ENCODE results near the gene TTC28.

TTC28 gene

DNA sequence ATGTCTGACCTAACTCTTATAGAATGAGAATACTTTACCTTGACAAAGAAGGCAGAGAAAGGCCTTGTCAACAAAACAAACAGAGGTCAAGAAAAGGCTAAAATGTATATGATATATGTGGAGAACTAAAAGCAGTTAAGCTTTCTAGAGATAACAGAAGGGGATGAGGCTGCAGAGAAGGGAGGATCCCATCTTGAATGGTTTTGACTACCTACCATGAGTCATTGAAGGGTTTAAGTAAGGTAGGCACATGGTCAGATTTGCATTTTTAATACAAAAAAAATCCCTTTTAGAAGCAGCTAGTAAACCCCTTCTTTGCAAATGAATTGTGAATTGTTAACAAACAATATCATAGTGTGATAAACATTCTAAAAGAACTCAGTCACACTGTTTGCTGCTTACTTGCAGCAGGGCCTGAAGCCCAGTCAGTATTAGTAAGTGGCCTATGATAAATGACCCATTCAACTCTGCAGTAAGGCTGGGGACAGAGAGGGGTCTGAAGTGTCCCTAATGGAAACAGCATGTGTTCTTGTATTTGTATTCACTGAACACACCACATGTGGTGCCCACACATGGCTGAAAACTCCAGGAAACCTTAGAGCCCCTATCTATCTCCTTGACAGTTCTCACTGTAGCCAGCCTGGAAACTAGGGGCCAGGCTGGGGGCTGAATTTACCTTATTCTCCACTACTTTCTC is 431.8 kb downstream of the TTC28 start:
- H3K4me1 ChIP-seq (ENCODE audit: insufficient read depth, low read length) = no peaks in the 10 kb centered on the region
- no peaks in the 10 kb centered on the region for H3K27me3 ChIP-seq (ENCODE audit: control insufficient read depth in 1 of 2, insufficient read depth in 2 of 2, low read length in 2 of 2)
- no peaks in the 10 kb centered on the region for H3K9me3 ChIP-seq (ENCODE audit: low read length)
- no peak overlapping the region for H3K27ac ChIP-seq (ENCODE audit: low read depth, low read length)
- no peak overlapping the region for H3K9ac ChIP-seq (ENCODE audit: low read length)
- no peak overlapping the region for H3K4me3 ChIP-seq (ENCODE audit: low read depth in 1 of 2, low read length in 2 of 2)
- no peaks in the 10 kb centered on the region for H3K36me3 ChIP-seq (ENCODE audit: insufficient read depth, low read length)

DNA sequence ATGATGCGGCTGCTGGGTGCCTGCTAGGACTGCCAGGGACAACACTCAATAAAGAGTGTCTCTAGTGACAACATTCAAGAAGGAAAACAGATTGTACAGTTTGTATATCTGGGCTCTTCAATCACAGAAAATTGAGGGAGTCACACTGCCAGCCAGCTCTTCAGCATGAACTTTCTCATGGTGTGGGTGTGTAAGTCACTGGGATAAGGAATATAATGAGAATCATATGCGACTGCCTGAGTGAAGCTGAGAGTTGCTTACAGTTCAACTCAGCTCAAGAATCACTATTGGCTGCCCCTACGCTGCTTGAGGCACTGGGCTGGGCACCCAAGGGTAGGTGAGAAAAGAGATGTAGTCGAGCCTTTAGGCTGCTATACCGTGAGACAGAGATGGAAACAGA is 432.5 kb downstream of the TTC28 start:
- Histone ChIP-seq H3K27ac (ENCODE audit: low read depth, low read length) (no peak overlapping the region), H3K27me3 (ENCODE audit: control insufficient read depth in 1 of 2, insufficient read depth in 2 of 2, low read length in 2 of 2) (no peaks in the 10 kb centered on the region), H3K9ac (ENCODE audit: low read length) (no peak overlapping the region), H3K9me3 (ENCODE audit: low read length) (no peaks in the 10 kb centered on the region), H3K36me3 (ENCODE audit: insufficient read depth, low read length) (no peaks in the 10 kb centered on the region), H3K4me3 (ENCODE audit: low read depth in 1 of 2, low read length in 2 of 2) (no peak overlapping the region), H3K4me1 (ENCODE audit: insufficient read depth, low read length) (no peaks in the 10 kb centered on the region)

DNA sequence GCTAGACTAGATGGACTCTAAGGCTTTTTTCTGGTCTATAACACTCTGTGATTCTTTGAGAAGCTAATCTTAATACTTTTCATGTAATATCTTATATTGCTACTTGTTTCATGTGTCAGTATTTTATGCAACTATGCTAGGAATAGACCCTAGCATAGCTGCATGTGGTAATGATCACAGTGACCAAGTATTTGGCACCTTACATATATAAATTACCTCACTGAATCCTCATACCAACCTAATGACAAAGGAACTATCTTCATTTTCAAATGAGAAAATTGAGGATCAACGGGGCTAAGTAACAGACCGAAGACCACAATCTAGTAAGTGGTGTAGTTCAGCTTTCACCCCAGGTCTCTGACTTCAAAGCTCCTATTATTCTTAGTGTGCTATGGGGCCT is 433.2 kb downstream of the TTC28 start:
- H3K9ac ChIP-seq (ENCODE audit: low read length) = no peak overlapping the region
- no peaks in the 10 kb centered on the region for H3K4me1 ChIP-seq (ENCODE audit: insufficient read depth, low read length)
- no peaks in the 10 kb centered on the region for H3K36me3 ChIP-seq (ENCODE audit: insufficient read depth, low read length)
- no peaks in the 10 kb centered on the region for H3K27me3 ChIP-seq (ENCODE audit: control insufficient read depth in 1 of 2, insufficient read depth in 2 of 2, low read length in 2 of 2)
- no peak overlapping the region for H3K27ac ChIP-seq (ENCODE audit: low read depth, low read length)
- H3K9me3 ChIP-seq (ENCODE audit: low read length) = no peaks in the 10 kb centered on the region
- no peak overlapping the region for H3K4me3 ChIP-seq (ENCODE audit: low read depth in 1 of 2, low read length in 2 of 2)

DNA sequence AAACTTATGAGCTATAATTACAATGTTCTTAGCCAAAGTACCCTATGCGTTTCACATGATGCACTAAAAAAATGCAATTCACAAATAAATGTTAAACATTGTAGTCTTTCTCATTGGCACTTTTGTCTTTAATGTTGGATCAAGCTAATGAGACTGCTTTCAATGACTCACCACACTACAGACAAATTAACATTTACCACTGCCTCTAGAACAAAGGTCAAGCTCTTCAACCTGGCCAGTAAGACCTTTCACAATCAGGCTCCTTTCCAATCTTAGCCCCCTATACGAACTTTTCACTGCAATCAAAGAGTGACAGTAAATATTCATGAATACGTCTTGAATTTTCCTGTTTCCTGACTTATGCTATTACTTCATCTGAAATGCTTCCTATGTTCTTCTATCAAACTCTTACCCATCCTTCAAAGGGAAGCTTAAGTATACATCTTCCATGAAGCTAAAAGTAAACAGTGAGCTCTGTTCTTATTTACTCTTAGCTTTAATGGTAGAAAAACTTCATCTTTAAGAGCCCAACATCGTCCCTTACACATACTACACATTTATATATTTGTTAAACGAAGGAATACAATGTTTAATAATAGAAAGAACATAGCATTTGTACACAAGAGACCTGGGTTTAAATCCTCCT is 433.9 kb downstream of the TTC28 start:
- H3K9ac ChIP-seq (ENCODE audit: low read length) = no peak overlapping the region
- no peak overlapping the region for H3K4me3 ChIP-seq (ENCODE audit: low read depth in 1 of 2, low read length in 2 of 2)
- no peaks in the 10 kb centered on the region for H3K27me3 ChIP-seq (ENCODE audit: control insufficient read depth in 1 of 2, insufficient read depth in 2 of 2, low read length in 2 of 2)
- H3K9me3 ChIP-seq (ENCODE audit: low read length) = no peaks in the 10 kb centered on the region
- no peak overlapping the region for H3K27ac ChIP-seq (ENCODE audit: low read depth, low read length)
- H3K4me1 ChIP-seq (ENCODE audit: insufficient read depth, low read length) = no peaks in the 10 kb centered on the region
- H3K36me3 ChIP-seq (ENCODE audit: insufficient read depth, low read length) = no peaks in the 10 kb centered on the region

DNA sequence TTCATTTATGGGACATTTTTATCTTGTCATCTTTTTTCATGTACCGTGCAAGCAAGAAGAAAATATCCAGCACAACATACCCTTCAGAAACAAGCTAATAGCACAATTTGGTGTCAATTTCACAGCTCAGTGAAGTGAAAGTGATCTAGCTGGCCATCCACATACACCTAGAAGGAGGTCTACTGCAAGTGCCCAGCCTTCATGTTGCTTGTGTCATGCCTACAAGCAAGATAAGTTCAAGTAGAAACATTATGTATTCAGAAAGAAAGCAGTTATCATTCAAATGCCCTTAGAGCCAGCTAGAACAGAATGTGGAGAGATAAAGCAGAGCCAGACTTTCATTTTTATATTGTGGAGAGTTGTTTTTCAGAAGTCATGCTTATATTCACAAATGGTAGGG is 434.9 kb downstream of the TTC28 start:
- H3K4me3 ChIP-seq (ENCODE audit: low read depth in 1 of 2, low read length in 2 of 2) = no peak overlapping the region
- no peaks in the 10 kb centered on the region for H3K4me1 ChIP-seq (ENCODE audit: insufficient read depth, low read length)
- H3K27me3 ChIP-seq (ENCODE audit: control insufficient read depth in 1 of 2, insufficient read depth in 2 of 2, low read length in 2 of 2) = no peaks in the 10 kb centered on the region
- no peak overlapping the region for H3K27ac ChIP-seq (ENCODE audit: low read depth, low read length)
- no peaks in the 10 kb centered on the region for H3K9me3 ChIP-seq (ENCODE audit: low read length)
- H3K9ac ChIP-seq (ENCODE audit: low read length) = no peak overlapping the region
- H3K36me3 ChIP-seq (ENCODE audit: insufficient read depth, low read length) = no peaks in the 10 kb centered on the region

DNA sequence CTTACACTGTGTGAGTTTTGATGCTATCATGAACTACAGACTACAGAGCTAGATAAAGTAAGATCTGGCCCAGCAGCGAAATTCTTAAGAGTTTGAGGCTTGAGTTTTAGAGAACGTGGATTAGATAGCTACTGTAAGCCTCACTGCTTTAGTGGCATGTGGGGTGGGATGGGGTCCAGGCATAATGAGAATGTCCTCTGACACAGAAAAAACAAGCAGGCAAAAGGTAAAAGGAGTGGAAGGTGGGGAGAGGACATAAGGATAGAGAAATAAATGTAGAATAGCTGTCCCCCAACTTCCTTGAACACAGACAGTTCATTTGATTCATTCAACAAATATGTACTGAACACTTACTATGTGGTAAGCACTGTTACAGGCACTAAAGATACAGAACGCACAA is 436.1 kb downstream of the TTC28 start:
- Histone ChIP-seq H3K9me3 (ENCODE audit: low read length) (no peaks in the 10 kb centered on the region), H3K36me3 (ENCODE audit: insufficient read depth, low read length) (no peaks in the 10 kb centered on the region), H3K4me1 (ENCODE audit: insufficient read depth, low read length) (no peaks in the 10 kb centered on the region), H3K27me3 (ENCODE audit: control insufficient read depth in 1 of 2, insufficient read depth in 2 of 2, low read length in 2 of 2) (no peaks in the 10 kb centered on the region), H3K9ac (ENCODE audit: low read length) (no peak overlapping the region), H3K27ac (ENCODE audit: low read depth, low read length) (no peak overlapping the region), H3K4me3 (ENCODE audit: low read depth in 1 of 2, low read length in 2 of 2) (no peak overlapping the region)

DNA sequence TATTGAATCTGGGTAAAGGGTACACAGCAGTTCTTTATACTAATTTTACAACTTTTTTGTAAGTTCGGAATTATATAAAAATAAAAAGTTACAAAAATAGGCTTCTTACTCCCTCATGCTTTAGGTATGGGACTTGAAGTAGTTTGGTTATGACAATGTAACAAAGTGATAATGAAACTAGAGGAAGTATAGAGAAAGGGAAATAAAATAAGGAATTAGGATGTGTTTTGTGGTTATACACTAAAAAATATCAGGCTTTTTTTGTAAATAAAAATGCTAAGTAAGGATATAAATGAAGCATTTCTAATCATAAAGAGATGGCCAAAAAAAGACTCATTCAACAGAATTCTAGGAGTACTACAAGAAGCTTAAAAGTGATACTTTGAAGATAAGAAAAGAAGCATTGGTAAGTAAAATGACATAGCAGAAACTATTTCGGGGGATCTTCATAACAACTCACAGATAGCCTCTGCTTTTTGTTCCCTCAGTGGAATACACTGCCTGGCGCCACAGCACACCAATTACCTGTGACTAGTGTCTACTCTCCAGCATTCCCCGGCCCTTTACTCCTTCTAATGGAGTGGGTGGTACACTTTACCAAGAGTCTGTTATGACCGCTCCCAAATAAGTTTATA is 437.9 kb downstream of the TTC28 start:
- Histone ChIP-seq H3K4me1 (ENCODE audit: insufficient read depth, low read length) (no peaks in the 10 kb centered on the region), H3K9ac (ENCODE audit: low read length) (no peak overlapping the region), H3K27ac (ENCODE audit: low read depth, low read length) (no peak overlapping the region), H3K9me3 (ENCODE audit: low read length) (no peaks in the 10 kb centered on the region), H3K27me3 (ENCODE audit: control insufficient read depth in 1 of 2, insufficient read depth in 2 of 2, low read length in 2 of 2) (no peaks in the 10 kb centered on the region), H3K36me3 (ENCODE audit: insufficient read depth, low read length) (no peaks in the 10 kb centered on the region), H3K4me3 (ENCODE audit: low read depth in 1 of 2, low read length in 2 of 2) (no peak overlapping the region)

DNA sequence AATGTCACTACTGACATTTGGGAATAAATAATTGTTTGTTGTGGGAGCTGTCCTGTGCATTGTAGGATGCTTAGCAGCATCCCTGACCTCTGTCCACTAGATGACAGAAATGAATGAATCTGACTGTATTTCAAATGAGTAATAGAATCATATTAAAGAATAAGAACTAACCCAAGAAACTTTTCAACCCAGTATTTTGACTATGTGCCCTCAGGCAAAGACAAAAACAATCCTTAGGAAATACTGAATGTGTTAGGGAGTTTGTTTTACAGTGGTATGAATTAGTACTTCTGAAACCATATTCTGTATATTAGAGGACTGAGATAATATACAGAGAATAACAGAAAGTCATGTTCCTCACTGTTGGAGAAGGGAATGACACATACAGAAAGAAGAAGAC is 439.7 kb downstream of the TTC28 start:
- no peaks in the 10 kb centered on the region for H3K36me3 ChIP-seq (ENCODE audit: insufficient read depth, low read length)
- no peaks in the 10 kb centered on the region for H3K27me3 ChIP-seq (ENCODE audit: control insufficient read depth in 1 of 2, insufficient read depth in 2 of 2, low read length in 2 of 2)
- H3K4me3 ChIP-seq (ENCODE audit: low read depth in 1 of 2, low read length in 2 of 2) = no peak overlapping the region
- no peak overlapping the region for H3K9ac ChIP-seq (ENCODE audit: low read length)
- H3K4me1 ChIP-seq (ENCODE audit: insufficient read depth, low read length) = no peaks in the 10 kb centered on the region
- no peak overlapping the region for H3K27ac ChIP-seq (ENCODE audit: low read depth, low read length)
- H3K9me3 ChIP-seq (ENCODE audit: low read length) = no peaks in the 10 kb centered on the region

DNA sequence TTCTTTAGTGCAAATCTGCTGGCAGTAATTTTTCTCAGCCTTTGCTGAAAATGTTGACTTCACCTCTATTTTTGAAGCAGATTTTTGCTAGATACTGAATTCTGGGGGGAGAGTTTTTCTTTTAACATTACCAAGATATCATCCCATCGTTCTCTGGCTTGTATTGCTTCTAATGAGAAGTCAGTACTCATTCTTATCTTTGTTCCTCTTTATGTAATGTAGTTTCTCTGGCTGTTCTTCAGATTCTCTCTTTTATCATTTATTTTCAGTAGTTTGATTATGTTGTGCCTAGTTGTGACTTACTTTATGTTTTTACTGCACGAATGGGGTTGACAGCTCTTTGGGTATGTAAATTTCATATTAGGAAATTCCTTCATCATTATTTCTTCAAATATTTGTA is 441.9 kb downstream of the TTC28 start:
- no peak overlapping the region for H3K27ac ChIP-seq (ENCODE audit: low read depth, low read length)
- H3K4me3 ChIP-seq (ENCODE audit: low read depth in 1 of 2, low read length in 2 of 2) = no peak overlapping the region
- no peaks in the 10 kb centered on the region for H3K4me1 ChIP-seq (ENCODE audit: insufficient read depth, low read length)

DNA sequence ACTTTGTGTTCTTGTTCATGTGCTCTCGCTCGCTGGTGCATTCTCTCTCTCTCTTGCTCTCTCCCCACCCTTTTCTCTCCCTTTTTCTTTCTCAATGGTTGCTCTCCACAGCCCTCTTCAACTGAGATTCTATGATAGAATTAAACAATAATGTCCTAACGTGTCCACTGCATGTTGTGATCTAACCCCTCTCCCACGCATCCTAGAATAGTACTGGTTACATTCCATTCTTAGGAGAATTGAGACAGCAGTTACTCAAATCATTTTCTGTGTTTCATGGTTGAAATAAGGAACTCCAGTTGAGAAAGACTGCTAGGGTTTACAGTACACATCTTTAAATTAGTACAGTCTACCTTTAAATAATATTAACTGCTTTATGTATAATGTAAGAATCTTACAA is 442.5 kb downstream of the TTC28 start:
- no peaks in the 10 kb centered on the region for H3K27me3 ChIP-seq (ENCODE audit: control insufficient read depth in 1 of 2, insufficient read depth in 2 of 2, low read length in 2 of 2)
- H3K36me3 ChIP-seq (ENCODE audit: insufficient read depth, low read length) = no peaks in the 10 kb centered on the region
- H3K9ac ChIP-seq (ENCODE audit: low read length) = no peak overlapping the region
- no peak overlapping the region for H3K4me3 ChIP-seq (ENCODE audit: low read depth in 1 of 2, low read length in 2 of 2)
- no peak overlapping the region for H3K27ac ChIP-seq (ENCODE audit: low read depth, low read length)
- no peaks in the 10 kb centered on the region for H3K4me1 ChIP-seq (ENCODE audit: insufficient read depth, low read length)
- H3K9me3 ChIP-seq (ENCODE audit: low read length) = no peaks in the 10 kb centered on the region

More for the DNA sequence above, 441.9 kb downstream of the TTC28 start:
- Histone ChIP-seq H3K27me3 (ENCODE audit: control insufficient read depth in 1 of 2, insufficient read depth in 2 of 2, low read length in 2 of 2) (no peaks in the 10 kb centered on the region), H3K9me3 (ENCODE audit: low read length) (no peaks in the 10 kb centered on the region), H3K36me3 (ENCODE audit: insufficient read depth, low read length) (no peaks in the 10 kb centered on the region), H3K9ac (ENCODE audit: low read length) (no peak overlapping the region)

DNA sequence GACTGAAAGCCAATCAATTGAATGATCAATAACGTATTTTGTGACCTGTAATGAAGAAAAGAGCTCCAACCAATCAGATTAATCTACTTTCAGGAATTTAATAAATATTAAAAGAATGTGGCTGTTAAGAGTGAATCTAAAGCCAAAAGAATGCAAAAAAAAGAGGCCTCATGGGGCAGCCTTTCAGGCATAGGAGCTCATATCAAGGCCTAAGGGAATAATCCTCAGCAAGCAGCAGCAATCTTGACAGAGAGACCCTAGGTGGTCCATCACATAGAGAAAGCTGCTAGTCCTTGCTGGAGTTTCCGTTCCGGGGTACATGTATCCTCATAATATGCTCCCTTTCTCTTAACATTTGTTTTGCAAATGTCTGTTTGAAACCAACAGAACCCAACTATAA is 447.4 kb downstream of the TTC28 start:
- Histone ChIP-seq H3K36me3 (ENCODE audit: insufficient read depth, low read length) (no peaks in the 10 kb centered on the region), H3K9me3 (ENCODE audit: low read length) (no peaks in the 10 kb centered on the region), H3K27ac (ENCODE audit: low read depth, low read length) (no peak overlapping the region), H3K27me3 (ENCODE audit: control insufficient read depth in 1 of 2, insufficient read depth in 2 of 2, low read length in 2 of 2) (no peaks in the 10 kb centered on the region), H3K9ac (ENCODE audit: low read length) (no peak overlapping the region), H3K4me3 (ENCODE audit: low read depth in 1 of 2, low read length in 2 of 2) (no peak overlapping the region), H3K4me1 (ENCODE audit: insufficient read depth, low read length) (peaks cover 16% of the 10 kb centered on the region)

DNA sequence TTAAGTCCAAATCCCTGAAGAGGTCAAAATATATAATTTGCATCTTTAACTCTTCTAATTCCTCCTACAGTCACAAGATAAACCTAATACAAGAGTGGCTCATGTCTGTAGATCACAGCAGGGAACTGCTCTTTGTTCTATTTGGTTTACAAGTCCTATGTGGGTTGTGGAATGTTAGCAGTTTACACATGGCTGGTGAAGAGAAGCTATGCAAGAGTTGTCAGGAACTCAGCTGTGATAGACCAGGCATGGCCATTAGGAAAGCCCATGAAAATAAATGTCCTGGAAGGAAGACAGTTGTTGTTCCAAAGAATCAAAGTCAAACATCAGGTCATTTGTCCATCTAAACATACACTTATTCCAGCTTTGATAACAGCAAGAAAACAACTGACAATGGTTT is 448.2 kb downstream of the TTC28 start:
- Histone ChIP-seq H3K36me3 (ENCODE audit: insufficient read depth, low read length) (no peaks in the 10 kb centered on the region), H3K9me3 (ENCODE audit: low read length) (no peaks in the 10 kb centered on the region), H3K9ac (ENCODE audit: low read length) (no peak overlapping the region), H3K27me3 (ENCODE audit: control insufficient read depth in 1 of 2, insufficient read depth in 2 of 2, low read length in 2 of 2) (no peaks in the 10 kb centered on the region), H3K27ac (ENCODE audit: low read depth, low read length) (no peak overlapping the region), H3K4me3 (ENCODE audit: low read depth in 1 of 2, low read length in 2 of 2) (no peak overlapping the region), H3K4me1 (ENCODE audit: insufficient read depth, low read length) (peaks cover 16% of the 10 kb centered on the region)

All from muscle layer of colon (tissue), 2 donors.